Kidney (tissue), 14 donors: Measurements from ENCODE around the gene FKBP10. TPM values are rescaled to one million over a fixed set of nuclear protein-coding genes. Genes with fewer than 3 reads are reported as not detected.
"Not testable (repeated sequence)": the region's sequence is repeated elsewhere in the genome, so short reads cannot be mapped to it uniquely, and the experiment has no call there.

ENCODE experiments used
- DNase-seq, 5 donors: peaks; one replicate each; pipeline ENCODE4 v3.0.0-alpha.2; 2013 to 2020
- FAIRE-seq: peaks from 2 replicates; lab custom pipeline; 2012; peaks lifted over from hg19 to GRCh38; lab: Jason Lieb, UNC
- H3K27ac ChIP-seq, 2 donors: one replicate each; pipeline ENCODE4 v1.7.0; 2013; ENCODE audit warnings: low read depth in 2 of 2, low read length in 2 of 2, inconsistent platforms in 1 of 2
- H3K27me3 ChIP-seq: one replicate; pipeline ENCODE4 v1.7.1; 2013; ENCODE audit warnings: low read length, inconsistent platforms; ENCODE audit not compliant: control insufficient read depth, insufficient read depth
- H3K36me3 ChIP-seq, 3 donors: one replicate each; pipeline versions ENCODE4 v1.7.0 to v1.7.1; 2013; ENCODE audit warnings: low read length in 3 of 3, control low read depth in 1 of 3, inconsistent platforms in 1 of 3; ENCODE audit not compliant: insufficient read depth in 3 of 3, control insufficient read depth in 2 of 3
- H3K4me1 ChIP-seq, 3 donors: one replicate each; pipeline versions ENCODE4 v1.7.0 to v1.7.1; 2013; ENCODE audit warnings: low read length in 3 of 3, inconsistent platforms in 1 of 3, low read depth in 1 of 3; ENCODE audit not compliant: control insufficient read depth in 2 of 3, insufficient read depth in 2 of 3
- H3K4me3 ChIP-seq, 3 donors: one replicate each; pipeline versions ENCODE4 v1.7.0 to v1.8.1; 2013; ENCODE audit warnings: low read length in 3 of 3, control low read depth in 1 of 3, inconsistent platforms in 1 of 3
- H3K9ac ChIP-seq, 3 donors: one replicate each; pipeline versions ENCODE4 v1.7.0 to v1.7.1; 2013; ENCODE audit warnings: low read length in 3 of 3, control low read depth in 1 of 3, inconsistent platforms in 1 of 3
- H3K9me3 ChIP-seq, 3 donors: one replicate each; pipeline versions ENCODE4 v1.7.0 to v1.7.1; 2013; ENCODE audit warnings: low read length in 3 of 3, control low read depth in 1 of 3, inconsistent platforms in 1 of 3; ENCODE audit not compliant: control insufficient read depth in 2 of 3, insufficient read depth in 1 of 3
- intact Hi-C: fragments of 100-400 bp; cut with DNase I; formaldehyde crosslinking; loops from one replicate; pipeline ENCODE4 v1.11.1; 2022
- polyA plus RNA-seq: library from polyadenylated mRNA; stranded (reverse); fragments of 350-450 nt; fragmentation: Illumina TruSeq; extraction: RNeasy Lipid Tissue Mini Kit (QIAGEN cat#74804); gene quantifications from one replicate; pipeline ENCODE4 v1.2.3, GENCODE V29; 2014; ENCODE audit warnings: low read depth, low replicate concordance; ENCODE audit not compliant: insufficient read depth
- total RNA-seq: library from RNA; stranded (reverse); fragmentation: NEBNext Ultra II Directional; extraction: Animal tissue kit (Norgen Biotek cat#: 25700); gene quantifications from one replicate; pipeline ENCODE4 v1.2.1, GENCODE V29; 2021
- TF ChIP-seq, protein P1 (sequence below): IDR thresholded peaks from 3 replicates; pipeline ENCODE4 v1.5.1; 2012; ENCODE audit warnings: mild to moderate bottlenecking, moderate library complexity, borderline replicate concordance; ENCODE audit not compliant: insufficient read depth; ENCODE audit errors: extremely low read depth
- donor health status: control.
- donor health status: control.
- donor health status: control.
- donor health status: control.
- donor health status: control.
- donor health status: DM: yes; HTN: yes; CAD: no.
- donor health status: Normal renal cell carcinoma (clear cell type).

Gene FKBP10
- total and polyA plus RNA-seq, 2 donors from 2014 or later: 19.6 to 38.3 TPM

DNA sequence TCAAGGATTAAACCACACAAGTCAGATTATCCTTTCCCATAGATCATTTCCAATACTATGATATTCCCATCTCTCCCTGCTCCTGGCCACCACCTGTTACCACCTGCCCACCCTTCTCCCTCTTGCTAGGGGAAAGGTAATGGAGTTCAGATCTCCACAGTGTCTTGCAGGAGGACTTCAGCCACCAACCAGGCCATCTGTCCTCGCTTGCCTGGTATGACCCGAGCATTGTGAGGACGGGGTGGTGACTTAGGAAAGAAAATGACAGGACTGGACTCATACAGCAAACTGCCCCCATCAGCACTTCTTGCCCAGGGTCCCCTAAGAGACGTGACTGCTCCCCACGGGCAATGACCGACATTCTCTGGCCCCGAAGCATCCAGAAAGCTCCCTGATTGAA lies 10.8 kb downstream of the FKBP10 start:
- FAIRE-seq (no peak), DNase-seq (no peak)
- H3K9ac ChIP-seq: no peak overlapping the region

GRCh38 chr17:41824086-41824485 lies 11.3 kb downstream of the FKBP10 start:
- intact Hi-C loops: no loop called here
- no peak for FAIRE-seq
- H3K36me3 ChIP-seq: peaks cover 0 to 16% (median 2%) of the 10 kb centered on the region in 3 donors

More for the DNA sequence above, 10.8 kb downstream of the FKBP10 start:
- Histone ChIP-seq H3K27ac (no peak overlapping the region), H3K27me3 (no peaks in the 10 kb centered on the region), H3K4me1 (no peaks in the 10 kb centered on the region), H3K36me3 (peaks cover 0 to 16% (median 2%) of the 10 kb centered on the region in 3 donors), H3K9me3 (no peaks in the 10 kb centered on the region), H3K4me3 (no peak overlapping the region)
- intact Hi-C loops: no loop called here
- TF ChIP-seq, protein P1, sequence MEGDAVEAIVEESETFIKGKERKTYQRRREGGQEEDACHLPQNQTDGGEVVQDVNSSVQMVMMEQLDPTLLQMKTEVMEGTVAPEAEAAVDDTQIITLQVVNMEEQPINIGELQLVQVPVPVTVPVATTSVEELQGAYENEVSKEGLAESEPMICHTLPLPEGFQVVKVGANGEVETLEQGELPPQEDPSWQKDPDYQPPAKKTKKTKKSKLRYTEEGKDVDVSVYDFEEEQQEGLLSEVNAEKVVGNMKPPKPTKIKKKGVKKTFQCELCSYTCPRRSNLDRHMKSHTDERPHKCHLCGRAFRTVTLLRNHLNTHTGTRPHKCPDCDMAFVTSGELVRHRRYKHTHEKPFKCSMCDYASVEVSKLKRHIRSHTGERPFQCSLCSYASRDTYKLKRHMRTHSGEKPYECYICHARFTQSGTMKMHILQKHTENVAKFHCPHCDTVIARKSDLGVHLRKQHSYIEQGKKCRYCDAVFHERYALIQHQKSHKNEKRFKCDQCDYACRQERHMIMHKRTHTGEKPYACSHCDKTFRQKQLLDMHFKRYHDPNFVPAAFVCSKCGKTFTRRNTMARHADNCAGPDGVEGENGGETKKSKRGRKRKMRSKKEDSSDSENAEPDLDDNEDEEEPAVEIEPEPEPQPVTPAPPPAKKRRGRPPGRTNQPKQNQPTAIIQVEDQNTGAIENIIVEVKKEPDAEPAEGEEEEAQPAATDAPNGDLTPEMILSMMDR: no peak

GRCh38 chr17:41825175-41825845 lies 12.5 kb downstream of the FKBP10 start:
- no peaks in the 10 kb centered on the region for H3K4me1 ChIP-seq
- TF ChIP-seq, protein P1: no peak
- peaks cover 5 to 24% (median 7%) of the 10 kb centered on the region in 3 donors for H3K36me3 ChIP-seq
- peak in 1 of 5 donors; percentile 66 for DNase-seq
- H3K9me3 ChIP-seq: no peaks in the 10 kb centered on the region
- no peak overlapping the region for H3K4me3 ChIP-seq
- H3K9ac ChIP-seq: no peak overlapping the region
- H3K27ac ChIP-seq: no peak overlapping the region
- H3K27me3 ChIP-seq: no peaks in the 10 kb centered on the region
- intact Hi-C loops: no loop called here
- FAIRE-seq: no peak

More at GRCh38 chr17:41824086-41824485, 11.3 kb downstream of the FKBP10 start:
- Histone ChIP-seq H3K9ac (no peak overlapping the region), H3K9me3 (no peaks in the 10 kb centered on the region), H3K27me3 (no peaks in the 10 kb centered on the region), H3K4me1 (no peaks in the 10 kb centered on the region), H3K27ac (no peak overlapping the region), H3K4me3 (no peak overlapping the region)
- TF ChIP-seq, protein P1: no peak
- DNase-seq: peak in 1 of 5 donors; percentile 51

DNA sequence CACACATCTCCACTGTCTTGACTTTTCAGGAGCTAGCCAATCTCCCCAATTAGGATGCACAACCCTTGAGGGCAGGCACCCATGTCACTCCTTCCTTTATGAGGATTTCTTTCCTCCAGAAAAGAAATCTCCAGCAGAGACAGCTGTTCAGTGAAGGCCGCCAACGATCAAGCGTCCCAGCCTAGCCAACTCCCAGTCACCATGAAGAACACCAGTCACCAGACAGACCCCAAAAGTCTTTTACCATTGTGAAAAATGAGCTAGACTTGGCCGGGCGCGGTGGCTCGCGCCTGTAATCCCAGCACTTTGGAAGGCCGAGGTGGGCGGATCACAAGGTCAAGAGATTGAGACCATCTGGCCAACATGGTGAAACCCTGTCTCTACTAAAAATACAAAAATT lies 17.2 kb downstream of the FKBP10 start:
- H3K27ac ChIP-seq, H3K9me3 ChIP-seq, FAIRE-seq, DNase-seq, H3K27me3 ChIP-seq, H3K4me3 ChIP-seq, H3K9ac ChIP-seq, H3K4me1 ChIP-seq, intact Hi-C loops: not testable (repeated sequence)
- peaks cover 5 to 27% (median 7%) of the 10 kb centered on the region in 3 donors for H3K36me3 ChIP-seq
